Measurements from ENCODE around the gene GPI. TPM values are rescaled to one million over a fixed set of nuclear protein-coding genes. Genes with fewer than 3 reads are reported as not detected.

The GPI gene
- total and polyA plus RNA-seq, 2 donors (not counting 3 experiments of a cell fraction or from before 2014, with no cell fraction given) = 131 to 273 TPM

- no peak for TF ChIP-seq FOS (IDR thresholded peaks at IDR 0.05; ENCODE audit: borderline replicate concordance, insufficient read depth, low read length)
- TF ChIP-seq CTCF (IDR thresholded peaks at IDR 0.05; ENCODE audit: extremely low read depth in 1 of 2, insufficient read depth in 1 of 2, low read depth in 1 of 2, low read length in 2 of 2) = peak; percentile 40 to 43
- Histone ChIP-seq H3K9ac (replicated peaks; ENCODE audit: extremely low read depth, insufficient read depth, low read length) (no peak overlapping the region), H3K4me2 (ENCODE audit: insufficient read depth, low read length) (no peak overlapping the region), H4K20me1 (replicated peaks; ENCODE audit: control insufficient read depth, extremely low read depth, insufficient read depth, low read length) (no peaks in the 10 kb centered on the region), H3K4me3 (replicated peaks in 1 of 3; ENCODE audit: insufficient read depth in 1 of 3, low read depth in 1 of 3, low read length in 3 of 3) (no peak overlapping the region), H3K27me3 (ENCODE audit: control insufficient read depth in 2 of 2, insufficient read depth in 2 of 2, low read length in 2 of 2) (no peaks in the 10 kb centered on the region), H3K9me3 (replicated peaks; ENCODE audit: control insufficient read depth, insufficient read depth, low read length) (no peaks in the 10 kb centered on the region), H2AFZ (ENCODE audit: low read depth, low read length) (no peak overlapping the region), H3K79me2 (ENCODE audit: control insufficient read depth, insufficient read depth, low read length) (no peaks in the 10 kb centered on the region), H3K36me3 (ENCODE audit: control insufficient read depth in 2 of 2, extremely low read depth in 1 of 2, insufficient read depth in 2 of 2, low read length in 2 of 2) (peaks cover 22 to 41% of the 10 kb centered on the region in 2 experiments), H3K4me1 (ENCODE audit: control insufficient read depth, extremely low read depth, insufficient read depth, low read length) (peaks cover 28% of the 10 kb centered on the region), H3K27ac (ENCODE audit: insufficient read depth, low read depth, low read length) (peak overlapping the region; percentile 4), H3K9me1 (replicated peaks; ENCODE audit: control insufficient read depth, extremely low read depth, insufficient read depth, low read length) (no peaks in the 10 kb centered on the region)
- ChIA-PET CTCF (interaction anchor here (0.7 to 2.0 kb wide), 25 partner anchors 9 to 143 kb away, joined by 3 to 8 read pairs (median 4); no protein-coding TSS in a partner anchor), POLR2A (no interaction called here)
- intact Hi-C loops (cut with micrococcal nuclease) (loop anchor here (1.0 kb wide), 2 partner anchors 83 to 117 kb away; partner anchors contain the start of gene GARRE1), dilution Hi-C loops (cut with MboI; ENCODE audit: extremely low pct_ligation_motif_present, low sequenced_read_pairs) (no loop called here)
- no TSS peak for BruUV-seq (replicated peaks)
- peak; percentile 68 for DNase-seq (ENCODE audit: low read depth, low spot score)
- peak; percentile 75 for FAIRE-seq
These were observed 28.2 kb upstream of the GPI start for GRCh38 chr19:34336781-34337271.

- Histone ChIP-seq H3K9me3 (replicated peaks; ENCODE audit: control insufficient read depth, insufficient read depth, low read length) (no peaks in the 10 kb centered on the region), H3K27me3 (ENCODE audit: control insufficient read depth in 2 of 2, insufficient read depth in 2 of 2, low read length in 2 of 2) (no peaks in the 10 kb centered on the region), H3K9ac (replicated peaks; ENCODE audit: extremely low read depth, insufficient read depth, low read length) (no peak overlapping the region), H3K36me3 (ENCODE audit: control insufficient read depth in 2 of 2, extremely low read depth in 1 of 2, insufficient read depth in 2 of 2, low read length in 2 of 2) (peaks cover 26 to 49% of the 10 kb centered on the region in 2 experiments), H3K4me2 (ENCODE audit: insufficient read depth, low read length) (no peak overlapping the region), H3K4me1 (ENCODE audit: control insufficient read depth, extremely low read depth, insufficient read depth, low read length) (peaks cover 19% of the 10 kb centered on the region), H3K9me1 (replicated peaks; ENCODE audit: control insufficient read depth, extremely low read depth, insufficient read depth, low read length) (no peaks in the 10 kb centered on the region), H2AFZ (ENCODE audit: low read depth, low read length) (no peak overlapping the region), H4K20me1 (replicated peaks; ENCODE audit: control insufficient read depth, extremely low read depth, insufficient read depth, low read length) (no peaks in the 10 kb centered on the region), H3K27ac (ENCODE audit: insufficient read depth, low read depth, low read length) (no peak overlapping the region), H3K79me2 (ENCODE audit: control insufficient read depth, insufficient read depth, low read length) (no peaks in the 10 kb centered on the region), H3K4me3 (replicated peaks in 1 of 3; ENCODE audit: insufficient read depth in 1 of 3, low read depth in 1 of 3, low read length in 3 of 3) (no peak overlapping the region)
- no peak for DNase-seq (ENCODE audit: low read depth, low spot score)
- ChIA-PET CTCF (interaction anchor here (0.7 to 2.0 kb wide), 8 partner anchors 9 to 118 kb away, joined by 3 to 6 read pairs (median 3); no protein-coding TSS in a partner anchor), POLR2A (no interaction called here)
- intact Hi-C loops (cut with micrococcal nuclease) (no loop called here), dilution Hi-C loops (cut with MboI; ENCODE audit: extremely low pct_ligation_motif_present, low sequenced_read_pairs) (no loop called here)
- FAIRE-seq = no peak
- no TSS peak for BruUV-seq (replicated peaks)
- TF ChIP-seq MYC (IDR thresholded peaks at IDR 0.05; ENCODE audit: low read depth, low read length) (no peak), JUN (IDR thresholded peaks at IDR 0.05; ENCODE audit: borderline replicate concordance, insufficient read depth, insufficient read length, low read depth) (no peak), POLR2AphosphoS5 (IDR thresholded peaks at IDR 0.05; ENCODE audit: insufficient read depth, low read depth, low read length) (no peak), POLR2A (IDR thresholded peaks at IDR 0.05; ENCODE audit: low read depth, low read length) (no peak)
These were observed 27.3 kb upstream of the GPI start for GRCh38 chr19:34337739-34338138.
